GM23338 (cell line): ENCODE measurements around the gene CTBP2. TPM values are rescaled to one million over a fixed set of nuclear protein-coding genes. Genes with fewer than 3 reads are reported as not detected.

Source experiments
- ATAC-seq: fragments of 200-7000 bp; cut with Tn5 transposase; 3 replicates; pipeline ENCODE4 v1.9.1; 2020
- DNase-seq: peaks from one replicate; pipeline ENCODE4 v3.0.0-alpha.2; 2015; ENCODE audit warnings: low spot score
- H2AFZ ChIP-seq: fragments of 200-600 bp; sonication (generic); 2 replicates; pipeline ENCODE4 v1.8.0; 2016; ENCODE audit warnings: antibody characterized with exemption, mild to moderate bottlenecking, moderate library complexity
- H3F3A ChIP-seq: fragments of 200-600 bp; sonication (generic); replicated peaks from 2 replicates; pipeline ENCODE4 v1.8.0; 2017; ENCODE audit warnings: antibody characterized with exemption, mixed run types, low read depth
- H3K27ac ChIP-seq: fragments of 200-600 bp; sonication (generic); 2 replicates; pipeline ENCODE4 v1.6.1; 2016; ENCODE audit warnings: low read depth
- H3K27me3 ChIP-seq: fragments of 200-600 bp; sonication (generic); 2 replicates; pipeline ENCODE4 v1.8.0; 2016; ENCODE audit warnings: mild to moderate bottlenecking, mixed run types, moderate library complexity; ENCODE audit not compliant: insufficient read depth
- H3K36me3 ChIP-seq: fragments of 200-600 bp; sonication (generic); 2 replicates; pipeline ENCODE4 v1.8.0; 2016; ENCODE audit warnings: mild to moderate bottlenecking; ENCODE audit not compliant: insufficient read depth
- H3K4me1 ChIP-seq: fragments of 200-600 bp; sonication (generic); 2 replicates; pipeline ENCODE4 v1.8.0; 2016; ENCODE audit warnings: mild to moderate bottlenecking, moderate library complexity; ENCODE audit not compliant: insufficient read depth
- H3K4me2 ChIP-seq: fragments of 200-600 bp; sonication (generic); 2 replicates; pipeline ENCODE4 v1.7.1; 2017; ENCODE audit warnings: mixed run types
- H3K4me3 ChIP-seq: fragments of 200-600 bp; sonication (generic); 2 replicates; pipeline ENCODE4 v1.6.1; 2016; ENCODE audit warnings: mixed run types
- H3K79me2 ChIP-seq: fragments of 200-600 bp; sonication (generic); replicated peaks from 2 replicates; pipeline ENCODE4 v1.8.0; 2017; ENCODE audit warnings: mild to moderate bottlenecking; ENCODE audit not compliant: insufficient read depth
- H3K9me2 ChIP-seq: fragments of 200-600 bp; sonication (generic); 2 replicates; pipeline ENCODE4 v1.8.0; 2017; ENCODE audit not compliant: insufficient read depth
- H4K20me1 ChIP-seq: fragments of 200-600 bp; sonication (generic); replicated peaks from 2 replicates; pipeline ENCODE4 v1.8.0; 2017; ENCODE audit warnings: mild to moderate bottlenecking; ENCODE audit not compliant: insufficient read depth
- H3K27ac Mint-ChIP-seq: 2 replicates; pipeline ENCODE4 v1.8.0; 2020; ENCODE audit warnings: inconsistent platforms, mild to moderate bottlenecking, moderate library complexity, mixed read lengths
- H3K27me3 Mint-ChIP-seq: 3 replicates; pipeline ENCODE4 v1.8.0; 2022; ENCODE audit warnings: low read depth, mild to moderate bottlenecking, moderate library complexity, mixed read lengths, inconsistent platforms; ENCODE audit not compliant: insufficient read depth, poor library complexity
- H3K36me3 Mint-ChIP-seq: 3 replicates; pipeline ENCODE4 v1.8.0; 2021; ENCODE audit warnings: low read depth, mild to moderate bottlenecking, inconsistent platforms, moderate library complexity, mixed read lengths
- H3K4me1 Mint-ChIP-seq: 3 replicates; pipeline ENCODE4 v1.8.0; 2020; ENCODE audit warnings: mild to moderate bottlenecking, inconsistent platforms, mixed read lengths
- H3K4me3 Mint-ChIP-seq: 3 replicates; pipeline ENCODE4 v1.8.0; 2021; ENCODE audit warnings: moderate library complexity, mild to moderate bottlenecking, inconsistent platforms, mixed read lengths
- H3K9me3 Mint-ChIP-seq: 3 replicates; pipeline ENCODE4 v1.8.0; 2020; ENCODE audit warnings: moderate library complexity, mild to moderate bottlenecking, inconsistent platforms, mixed read lengths
- CREB1 ChIP-seq: fragments of 250-450 bp; sonication (Bioruptor Pico); IDR thresholded peaks from 2 replicates; pipeline ENCODE4 v1.5.0; 2020; ENCODE audit warnings: low read depth, mild to moderate bottlenecking, moderate library complexity
- ETS1 ChIP-seq: IDR thresholded peaks from 2 replicates; pipeline ENCODE4 v1.6.1; 2016; ENCODE audit warnings: antibody characterized with exemption
- EZH2 ChIP-seq: fragments of 200-600 bp; sonication (generic); IDR thresholded peaks from one replicate; pipeline ENCODE4 v1.8.0; 2017; ENCODE audit warnings: antibody characterized with exemption, mild to moderate bottlenecking, low read depth; ENCODE audit not compliant: unreplicated experiment
- EZH2phosphoT487 ChIP-seq: fragments of 200-600 bp; sonication (generic); IDR thresholded peaks from one replicate; pipeline ENCODE4 v1.8.1; 2018; ENCODE audit warnings: antibody characterized with exemption; ENCODE audit not compliant: unreplicated experiment
- JUNB ChIP-seq: IDR thresholded peaks from one replicate; pipeline ENCODE4 v1.6.1; 2016; ENCODE audit warnings: antibody characterized with exemption; ENCODE audit not compliant: unreplicated experiment
- POLR2AphosphoS5 ChIP-seq: IDR thresholded peaks from 2 replicates; pipeline ENCODE4 v1.6.1; 2016; ENCODE audit warnings: antibody characterized with exemption, low read depth
- STAT1 ChIP-seq: IDR thresholded peaks from one replicate; pipeline ENCODE4 v1.6.1; 2016; ENCODE audit warnings: antibody characterized with exemption; ENCODE audit not compliant: unreplicated experiment
- ZNF331 ChIP-seq: fragments of 250-450 bp; sonication (Bioruptor Pico); IDR thresholded peaks from 2 replicates; pipeline ENCODE4 v1.5.0; 2020; ENCODE audit warnings: low read depth, mild to moderate bottlenecking, moderate library complexity
- polyA plus RNA-seq: library from polyadenylated mRNA; unstranded; fragments of >200 nt; fragmentation: Nextera tagmentation; extraction: Ambion mirVana; gene quantifications from 2 replicates; pipeline ENCODE4 v1.2.1, GENCODE V29; 2016
- total RNA-seq: library from RNA; depleted of rRNA; stranded (reverse); fragments of >200 nt; shearing (Covaris generic); gene quantifications from 2 replicates; pipeline ENCODE4 v1.2.3, GENCODE V29; 2014
- TF ChIP-seq, protein P1 (sequence below), 2 experiments: fragments of 200-600 bp in 1 of 2; sonication (generic) in 1 of 2; conservative IDR thresholded peaks; 2 replicates each; pipeline versions ENCODE4 v1.5.1 to v1.6.1; 2016 to 2017; ENCODE audit warnings: antibody characterized with exemption in 2 of 2, low read depth in 2 of 2, mild to moderate bottlenecking in 2 of 2, moderate library complexity in 1 of 2
- TF ChIP-seq, protein P2 (sequence below): fragments of 250-450 bp; sonication (Bioruptor Pico); IDR thresholded peaks from 2 replicates; pipeline ENCODE4 v1.5.0; 2020; ENCODE audit warnings: mild to moderate bottlenecking, moderate library complexity

The CTBP2 gene
- total and polyA plus RNA-seq, 2 experiments from 2014 or later, result 133 to 265 TPM

- no peak for TF ChIP-seq ETS1
- TF ChIP-seq EZH2phosphoT487, result no peak
- no peak for TF ChIP-seq JUNB
- TF ChIP-seq ZNF331 (CRISPR knock-in tag), result no peak
- TF ChIP-seq POLR2AphosphoS5, result no peak
These were observed 24.3 kb downstream of the CTBP2 start (continued) for GRCh38 chr10:125136087-125136486.

DNA sequence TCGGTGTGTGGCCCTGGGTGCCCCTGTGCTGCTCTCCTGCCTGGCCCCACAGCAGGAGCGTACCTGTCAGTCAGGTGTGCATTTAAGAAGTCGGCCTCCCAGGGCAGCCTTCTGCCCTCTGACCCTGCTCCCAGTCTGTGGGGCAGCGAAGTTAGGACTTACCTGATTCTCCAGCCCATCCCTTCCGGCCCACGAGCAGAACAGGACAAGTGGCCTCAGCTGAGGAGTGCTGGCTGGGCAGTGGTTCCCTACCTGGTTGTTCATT, 24.7 kb downstream of the CTBP2 start:
- TF ChIP-seq STAT1 (no peak), JUNB (no peak), EZH2phosphoT487 (no peak), ETS1 (no peak), ZNF331 (CRISPR knock-in tag) (no peak), CREB1 (no peak), EZH2 (no peak)
- TF ChIP-seq, protein P1, sequence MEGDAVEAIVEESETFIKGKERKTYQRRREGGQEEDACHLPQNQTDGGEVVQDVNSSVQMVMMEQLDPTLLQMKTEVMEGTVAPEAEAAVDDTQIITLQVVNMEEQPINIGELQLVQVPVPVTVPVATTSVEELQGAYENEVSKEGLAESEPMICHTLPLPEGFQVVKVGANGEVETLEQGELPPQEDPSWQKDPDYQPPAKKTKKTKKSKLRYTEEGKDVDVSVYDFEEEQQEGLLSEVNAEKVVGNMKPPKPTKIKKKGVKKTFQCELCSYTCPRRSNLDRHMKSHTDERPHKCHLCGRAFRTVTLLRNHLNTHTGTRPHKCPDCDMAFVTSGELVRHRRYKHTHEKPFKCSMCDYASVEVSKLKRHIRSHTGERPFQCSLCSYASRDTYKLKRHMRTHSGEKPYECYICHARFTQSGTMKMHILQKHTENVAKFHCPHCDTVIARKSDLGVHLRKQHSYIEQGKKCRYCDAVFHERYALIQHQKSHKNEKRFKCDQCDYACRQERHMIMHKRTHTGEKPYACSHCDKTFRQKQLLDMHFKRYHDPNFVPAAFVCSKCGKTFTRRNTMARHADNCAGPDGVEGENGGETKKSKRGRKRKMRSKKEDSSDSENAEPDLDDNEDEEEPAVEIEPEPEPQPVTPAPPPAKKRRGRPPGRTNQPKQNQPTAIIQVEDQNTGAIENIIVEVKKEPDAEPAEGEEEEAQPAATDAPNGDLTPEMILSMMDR (conservative IDR thresholded peaks at IDR 0.05; ENCODE audit: low read depth in 2 of 2), result no peak
- TF ChIP-seq, protein P2, sequence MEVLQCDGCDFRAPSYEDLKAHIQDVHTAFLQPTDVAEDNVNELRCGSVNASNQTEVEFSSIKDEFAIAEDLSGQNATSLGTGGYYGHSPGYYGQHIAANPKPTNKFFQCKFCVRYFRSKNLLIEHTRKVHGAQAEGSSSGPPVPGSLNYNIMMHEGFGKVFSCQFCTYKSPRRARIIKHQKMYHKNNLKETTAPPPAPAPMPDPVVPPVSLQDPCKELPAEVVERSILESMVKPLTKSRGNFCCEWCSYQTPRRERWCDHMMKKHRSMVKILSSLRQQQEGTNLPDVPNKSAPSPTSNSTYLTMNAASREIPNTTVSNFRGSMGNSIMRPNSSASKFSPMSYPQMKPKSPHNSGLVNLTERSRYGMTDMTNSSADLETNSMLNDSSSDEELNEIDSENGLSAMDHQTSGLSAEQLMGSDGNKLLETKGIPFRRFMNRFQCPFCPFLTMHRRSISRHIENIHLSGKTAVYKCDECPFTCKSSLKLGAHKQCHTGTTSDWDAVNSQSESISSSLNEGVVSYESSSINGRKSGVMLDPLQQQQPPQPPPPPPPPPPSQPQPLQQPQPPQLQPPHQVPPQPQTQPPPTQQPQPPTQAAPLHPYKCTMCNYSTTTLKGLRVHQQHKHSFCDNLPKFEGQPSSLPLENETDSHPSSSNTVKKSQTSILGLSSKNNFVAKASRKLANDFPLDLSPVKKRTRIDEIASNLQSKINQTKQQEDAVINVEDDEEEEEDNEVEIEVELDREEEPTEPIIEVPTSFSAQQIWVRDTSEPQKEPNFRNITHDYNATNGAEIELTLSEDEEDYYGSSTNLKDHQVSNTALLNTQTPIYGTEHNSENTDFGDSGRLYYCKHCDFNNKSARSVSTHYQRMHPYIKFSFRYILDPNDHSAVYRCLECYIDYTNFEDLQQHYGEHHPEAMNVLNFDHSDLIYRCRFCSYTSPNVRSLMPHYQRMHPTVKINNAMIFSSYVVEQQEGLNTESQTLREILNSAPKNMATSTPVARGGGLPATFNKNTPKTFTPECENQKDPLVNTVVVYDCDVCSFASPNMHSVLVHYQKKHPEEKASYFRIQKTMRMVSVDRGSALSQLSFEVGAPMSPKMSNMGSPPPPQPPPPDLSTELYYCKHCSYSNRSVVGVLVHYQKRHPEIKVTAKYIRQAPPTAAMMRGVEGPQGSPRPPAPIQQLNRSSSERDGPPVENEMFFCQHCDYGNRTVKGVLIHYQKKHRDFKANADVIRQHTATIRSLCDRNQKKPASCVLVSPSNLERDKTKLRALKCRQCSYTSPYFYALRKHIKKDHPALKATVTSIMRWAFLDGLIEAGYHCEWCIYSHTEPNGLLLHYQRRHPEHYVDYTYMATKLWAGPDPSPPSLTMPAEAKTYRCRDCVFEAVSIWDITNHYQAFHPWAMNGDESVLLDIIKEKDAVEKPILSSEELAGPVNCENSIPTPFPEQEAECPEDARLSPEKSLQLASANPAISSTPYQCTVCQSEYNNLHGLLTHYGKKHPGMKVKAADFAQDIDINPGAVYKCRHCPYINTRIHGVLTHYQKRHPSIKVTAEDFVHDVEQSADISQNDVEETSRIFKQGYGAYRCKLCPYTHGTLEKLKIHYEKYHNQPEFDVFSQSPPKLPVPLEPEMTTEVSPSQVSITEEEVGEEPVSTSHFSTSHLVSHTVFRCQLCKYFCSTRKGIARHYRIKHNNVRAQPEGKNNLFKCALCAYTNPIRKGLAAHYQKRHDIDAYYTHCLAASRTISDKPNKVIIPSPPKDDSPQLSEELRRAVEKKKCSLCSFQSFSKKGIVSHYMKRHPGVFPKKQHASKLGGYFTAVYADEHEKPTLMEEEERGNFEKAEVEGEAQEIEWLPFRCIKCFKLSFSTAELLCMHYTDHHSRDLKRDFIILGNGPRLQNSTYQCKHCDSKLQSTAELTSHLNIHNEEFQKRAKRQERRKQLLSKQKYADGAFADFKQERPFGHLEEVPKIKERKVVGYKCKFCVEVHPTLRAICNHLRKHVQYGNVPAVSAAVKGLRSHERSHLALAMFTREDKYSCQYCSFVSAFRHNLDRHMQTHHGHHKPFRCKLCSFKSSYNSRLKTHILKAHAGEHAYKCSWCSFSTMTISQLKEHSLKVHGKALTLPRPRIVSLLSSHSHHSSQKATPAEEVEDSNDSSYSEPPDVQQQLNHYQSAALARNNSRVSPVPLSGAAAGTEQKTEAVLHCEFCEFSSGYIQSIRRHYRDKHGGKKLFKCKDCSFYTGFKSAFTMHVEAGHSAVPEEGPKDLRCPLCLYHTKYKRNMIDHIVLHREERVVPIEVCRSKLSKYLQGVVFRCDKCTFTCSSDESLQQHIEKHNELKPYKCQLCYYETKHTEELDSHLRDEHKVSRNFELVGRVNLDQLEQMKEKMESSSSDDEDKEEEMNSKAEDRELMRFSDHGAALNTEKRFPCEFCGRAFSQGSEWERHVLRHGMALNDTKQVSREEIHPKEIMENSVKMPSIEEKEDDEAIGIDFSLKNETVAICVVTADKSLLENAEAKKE (CRISPR knock-in tag), result no peak
- H3K79me2 ChIP-seq, result peaks cover 100% of the 10 kb centered on the region
- DNase-seq (no peak), ATAC-seq (no peak; the same call in 1 of the 3 replicates)
- Mint-ChIP-seq H3K4me3 (peak overlapping the region; percentile 60), H3K9me3 (no peaks in the 10 kb centered on the region; the same call in 2 of the 3 replicates), H3K4me1 (peaks cover 93% of the 10 kb centered on the region), H3K27me3 (peaks cover 27% of the 10 kb centered on the region), H3K36me3 (peaks cover 91% of the 10 kb centered on the region), H3K27ac (peak overlapping the region; percentile 91)
- peaks cover 96% of the 10 kb centered on the region for H3K4me1 ChIP-seq
- no peak overlapping the region for H2AFZ ChIP-seq
- peaks cover 19% of the 10 kb centered on the region for H3K36me3 ChIP-seq
- H3F3A ChIP-seq, result peaks cover 12% of the 10 kb centered on the region
- no peaks in the 10 kb centered on the region for H3K9me2 ChIP-seq
- H4K20me1 ChIP-seq, result peaks cover 93% of the 10 kb centered on the region
- H3K27me3 ChIP-seq, result no peaks in the 10 kb centered on the region
- peak overlapping the region; percentile 37; the same call in 1 of the 2 replicates for H3K4me3 ChIP-seq
- H3K4me2 ChIP-seq, result peak overlapping the region; percentile 61
- peak overlapping the region; percentile 89 for H3K27ac ChIP-seq
